Superior temporal gyrus (tissue), 1 donor: Measurements from ENCODE around the gene DST.
A peak's percentile ranks its signal among the peaks of the same experiment; 100 is the strongest.

ENCODE experiments used
- DNase-seq: peaks from one replicate; pipeline ENCODE4 v3.0.0-alpha.2; 2016; ENCODE audit errors: extremely low spot score

The DST gene

DNA sequence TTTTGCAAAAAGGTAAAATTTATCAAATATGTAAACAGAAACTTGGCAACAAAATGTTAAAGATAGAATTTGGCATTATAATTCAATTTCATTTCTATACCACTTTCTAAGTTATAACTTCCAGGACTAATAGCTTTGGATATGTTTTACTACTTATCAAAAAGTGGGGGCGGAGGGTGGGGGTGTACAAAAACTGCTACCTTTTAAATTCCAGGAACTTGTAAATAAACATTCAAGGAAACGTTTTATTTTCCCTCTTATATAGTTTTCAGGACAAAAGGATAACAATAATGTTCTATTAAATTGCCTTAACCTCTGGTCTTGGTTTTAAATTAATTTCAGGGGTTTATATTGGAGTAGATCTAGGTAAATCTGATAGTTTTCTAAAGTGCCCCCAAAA, 103.8 kb downstream of the DST start:
- no peak for DNase-seq

DNA sequence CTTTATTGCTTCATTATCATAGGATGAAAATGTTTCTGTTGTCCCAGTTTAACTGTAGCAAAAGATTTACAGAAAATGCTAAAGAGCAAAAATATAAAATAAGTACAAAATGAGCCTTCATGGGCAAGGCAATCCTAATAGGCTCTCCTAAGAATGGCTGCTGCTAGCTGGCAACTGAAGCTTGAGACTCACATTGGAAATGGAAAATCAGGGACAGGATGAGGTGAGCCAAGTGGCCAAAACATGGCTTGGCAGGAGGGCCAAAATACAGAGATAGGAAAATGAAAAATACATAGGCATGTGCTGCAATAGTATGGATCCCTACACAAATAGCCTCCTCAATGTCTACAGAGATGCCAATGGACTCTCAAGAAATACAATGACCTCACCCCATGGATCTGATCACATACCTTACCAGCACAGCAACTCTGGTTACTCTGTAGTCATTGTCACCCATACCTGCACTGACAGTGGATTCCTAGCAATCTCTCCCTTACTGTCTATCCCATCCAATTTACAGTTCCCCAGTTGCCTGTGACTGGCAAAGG, 105.4 kb downstream of the DST start:
- no peak for DNase-seq

DNA sequence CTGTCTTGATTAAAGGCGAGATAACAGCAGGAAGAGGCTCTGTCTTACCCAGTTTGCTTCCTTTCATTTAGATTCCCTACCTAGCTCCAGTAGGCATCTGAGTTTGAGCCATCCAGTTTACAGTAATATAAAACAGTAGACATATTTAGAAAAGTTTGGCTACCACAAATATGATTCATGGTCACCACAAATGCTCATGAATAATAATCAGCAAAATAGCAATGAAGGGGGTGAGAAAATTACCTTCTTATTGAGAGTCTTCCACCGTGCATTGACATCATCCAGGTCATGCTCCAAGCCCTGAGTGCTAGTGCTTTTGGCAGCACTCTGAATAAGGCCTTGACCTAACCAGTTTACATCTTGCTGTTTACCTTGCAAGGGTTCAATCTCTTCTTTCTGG, 106.2 kb downstream of the DST start:
- DNase-seq: no peak

DNA sequence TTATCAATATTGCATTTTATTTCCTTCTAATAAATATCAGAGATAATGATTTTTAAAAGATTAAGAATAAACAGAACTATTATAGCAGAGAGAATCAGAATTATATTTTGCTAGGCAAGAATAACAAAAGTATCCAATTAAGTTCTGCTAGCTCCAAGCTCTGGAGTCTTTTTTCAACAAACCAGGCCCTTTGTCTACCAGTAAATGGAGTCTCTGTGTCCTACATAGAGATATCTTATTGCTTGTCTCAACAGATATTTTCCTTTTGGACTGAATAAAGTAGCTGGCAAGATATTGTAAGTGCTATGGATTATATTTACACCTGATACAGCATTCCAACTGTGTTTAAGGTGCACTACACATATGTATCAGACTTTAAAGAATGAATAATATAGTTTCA, 107.1 kb downstream of the DST start:
- no peak for DNase-seq

DNA sequence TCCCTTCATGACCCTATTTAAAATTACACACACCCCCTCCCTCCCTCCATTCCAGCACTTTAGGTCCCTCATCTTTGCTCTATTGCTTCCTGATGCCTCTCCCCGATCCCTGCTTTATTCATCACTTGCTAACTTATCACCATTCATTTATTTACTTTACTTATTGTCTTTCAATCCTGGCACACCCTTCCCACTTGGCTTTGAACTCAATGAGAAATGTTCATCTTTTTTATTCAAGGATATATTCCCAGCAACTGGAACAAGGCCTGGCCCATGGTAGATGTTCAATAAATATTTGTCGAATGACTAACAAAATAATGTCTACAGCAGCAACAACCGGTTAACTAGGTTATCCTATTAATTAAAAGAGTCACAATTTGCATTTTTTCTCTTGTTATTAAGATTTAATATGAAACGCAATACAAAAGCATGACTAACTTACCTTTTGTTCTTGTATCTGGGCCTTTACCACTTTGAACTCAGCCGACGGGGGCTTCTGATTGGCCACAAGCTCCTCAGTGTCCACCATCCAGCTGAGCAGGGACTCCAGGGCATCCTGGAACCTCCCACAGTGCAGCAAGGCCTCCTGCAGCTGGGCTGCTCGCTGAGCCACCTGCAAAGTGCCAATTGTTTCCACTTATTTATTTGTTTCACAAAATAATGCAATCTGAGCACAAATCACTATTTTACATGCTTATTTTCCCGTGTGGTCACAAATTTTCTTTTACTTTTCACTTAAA, 107.8 kb downstream of the DST start:
- DNase-seq: no peak

DNA sequence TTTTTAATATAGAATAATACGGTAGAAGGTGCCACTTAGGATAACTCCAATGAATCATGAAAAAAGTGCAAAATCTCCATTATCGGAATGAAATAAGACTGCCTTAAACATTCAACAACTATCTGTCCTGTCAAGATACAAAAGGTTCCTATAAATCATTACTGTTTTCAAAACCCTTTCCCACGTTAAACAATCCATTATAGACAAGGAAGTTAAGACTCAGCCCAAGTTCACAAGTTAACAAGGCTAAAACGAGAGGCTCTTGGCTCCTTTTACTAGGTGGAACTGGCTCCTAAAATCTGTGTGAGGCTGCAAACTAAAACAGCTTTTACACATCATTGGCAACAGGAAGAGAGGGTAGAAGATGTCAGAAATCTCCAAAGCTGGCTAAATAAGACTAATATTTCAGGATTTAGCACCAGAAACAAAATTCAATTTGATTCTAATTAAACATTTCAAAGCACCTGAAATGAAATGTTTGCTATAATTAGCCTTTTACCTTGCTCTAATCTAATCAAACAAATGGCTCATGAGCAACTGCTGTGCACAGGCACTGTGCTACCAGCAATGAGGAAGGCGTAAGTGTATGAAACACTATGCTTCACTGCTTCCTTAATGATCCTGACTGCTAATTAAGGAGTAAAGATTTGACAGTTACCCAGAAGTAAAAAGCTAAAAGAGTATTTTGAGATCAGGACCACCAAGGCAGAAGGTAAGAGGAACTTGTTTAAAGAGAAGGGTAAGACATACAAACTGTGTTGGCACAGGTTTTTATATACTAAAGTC, 109.7 kb downstream of the DST start:
- no peak for DNase-seq

DNA sequence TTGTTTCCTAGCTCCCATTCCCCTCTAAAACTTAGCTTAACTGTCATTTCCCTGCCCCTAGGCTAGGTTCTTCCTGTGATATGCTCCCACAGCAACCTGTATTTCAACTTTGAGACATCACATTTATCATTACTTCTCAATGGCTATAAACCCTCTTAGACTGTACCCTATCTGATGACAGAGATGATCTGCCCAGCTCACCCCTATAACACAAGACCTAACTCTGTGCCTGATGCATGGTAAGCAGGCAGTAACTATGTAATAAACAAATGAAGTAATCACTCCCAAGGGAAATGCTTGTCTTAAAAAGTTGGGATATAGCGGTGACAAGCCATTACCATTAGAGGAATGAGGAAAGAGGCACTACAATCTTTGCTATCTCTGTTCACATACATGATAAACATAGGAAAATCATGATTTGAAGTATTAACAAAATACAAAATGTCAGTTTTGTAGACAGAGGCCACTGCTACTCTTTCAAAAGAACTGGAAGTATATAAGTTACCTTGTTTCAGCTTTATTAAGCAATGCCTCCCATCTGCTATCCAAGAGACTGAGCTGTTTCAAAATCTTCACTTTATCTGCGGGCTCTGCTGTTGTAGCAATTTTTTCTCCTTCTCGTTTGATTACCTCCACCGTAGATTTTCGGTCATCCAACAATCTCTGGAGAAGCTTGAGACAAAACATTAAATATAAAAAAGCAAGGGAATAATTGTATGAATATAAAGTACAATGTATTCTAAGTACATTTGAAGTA, 110.7 kb downstream of the DST start:
- DNase-seq: no peak

DNA sequence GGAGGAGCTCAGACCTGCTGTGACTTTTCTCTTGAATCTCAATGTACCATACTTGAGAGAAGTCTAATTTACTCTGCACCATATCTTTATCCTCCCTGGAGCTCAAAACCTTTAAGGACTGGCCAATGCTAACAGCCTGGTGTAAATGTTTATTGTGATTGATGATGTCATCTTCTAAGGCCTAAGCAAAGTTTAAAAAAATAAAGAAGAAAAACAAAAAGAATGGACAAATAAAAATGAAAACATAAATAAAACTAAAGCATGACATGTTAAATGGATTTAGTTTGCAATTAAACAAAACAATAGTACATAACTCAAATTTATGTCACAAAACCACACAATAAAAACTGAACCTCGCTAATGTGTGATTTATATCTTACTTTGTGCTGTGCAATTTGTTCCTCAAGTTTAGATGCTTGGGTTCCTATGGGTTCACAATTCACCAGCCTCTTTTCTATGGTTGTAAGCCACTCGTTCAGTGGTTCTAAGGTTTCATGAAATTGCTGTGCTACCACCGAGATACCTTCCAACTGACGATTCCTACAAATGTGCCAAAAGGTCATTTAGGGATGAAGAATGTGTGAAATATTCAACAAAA, 113.0 kb downstream of the DST start:
- DNase-seq: no peak

DNA sequence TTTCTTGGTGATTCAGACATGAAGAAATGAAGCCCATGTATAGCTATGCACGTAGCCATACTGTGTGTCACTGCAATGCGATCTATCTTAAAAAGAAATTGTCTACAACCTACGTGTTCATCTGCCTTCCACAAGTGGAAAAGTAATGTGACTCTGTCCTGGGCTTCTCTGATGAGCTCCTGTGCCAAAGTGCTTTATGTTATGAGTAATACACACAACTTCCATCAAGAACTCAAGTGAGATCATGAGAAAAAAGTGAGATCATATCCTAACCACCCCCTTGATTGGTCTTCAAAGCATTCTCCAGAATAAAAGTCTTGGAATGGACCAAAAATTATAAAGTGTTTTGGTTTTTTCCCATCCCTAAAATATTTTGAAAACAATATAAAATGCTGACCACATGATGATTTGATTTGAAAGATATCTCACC, 114.3 kb downstream of the DST start:
- DNase-seq: no peak

DNA sequence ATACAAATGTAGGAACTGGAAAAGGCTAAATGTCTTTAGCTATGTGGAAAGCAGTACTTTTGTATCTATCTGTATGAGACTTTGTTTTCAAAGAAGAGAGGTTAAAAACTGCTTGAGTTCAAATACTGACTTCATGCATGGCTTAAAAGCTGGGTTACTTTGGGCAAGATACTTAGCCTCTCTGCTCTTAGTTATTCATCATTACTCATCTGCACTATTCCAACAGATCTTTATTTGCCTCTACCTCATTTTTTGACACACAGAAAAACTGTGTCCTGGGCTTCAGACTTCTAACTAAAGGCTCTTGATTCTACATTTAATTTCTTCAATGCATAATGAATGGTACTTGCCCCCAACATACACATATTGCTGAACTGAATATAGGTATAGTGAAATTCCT, 114.8 kb downstream of the DST start:
- DNase-seq: no peak

DNA sequence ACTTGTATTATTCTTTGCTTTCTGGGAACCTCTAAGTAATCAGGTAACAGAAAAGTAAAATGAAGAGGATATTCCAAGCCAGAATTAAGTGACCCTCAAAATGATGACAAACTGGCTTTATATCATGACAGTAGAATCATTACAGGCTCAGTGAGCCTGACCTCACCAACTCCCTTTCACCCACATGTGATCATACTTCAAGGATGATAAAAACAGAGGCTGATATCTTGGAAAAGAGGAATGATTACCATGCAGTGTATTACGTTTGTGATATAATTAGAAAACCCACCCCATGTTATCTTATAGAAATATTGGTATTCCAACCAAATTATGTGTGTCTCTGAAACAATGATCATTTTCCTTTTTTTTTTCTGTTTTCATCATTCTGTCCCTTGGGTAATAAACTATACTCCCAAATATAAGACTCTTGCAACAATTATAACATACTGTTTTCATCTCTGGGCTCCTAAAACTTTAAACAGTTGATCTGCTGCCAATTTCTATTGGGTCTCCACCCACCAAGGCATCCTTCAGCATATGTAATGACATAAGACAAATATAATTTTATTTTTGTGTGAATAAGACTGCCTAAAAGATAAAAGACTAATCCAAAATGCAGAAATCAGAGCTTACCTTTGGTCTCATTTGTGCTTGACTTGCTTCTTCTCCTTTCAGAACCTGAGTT, 115.7 kb downstream of the DST start:
- no peak for DNase-seq

DNA sequence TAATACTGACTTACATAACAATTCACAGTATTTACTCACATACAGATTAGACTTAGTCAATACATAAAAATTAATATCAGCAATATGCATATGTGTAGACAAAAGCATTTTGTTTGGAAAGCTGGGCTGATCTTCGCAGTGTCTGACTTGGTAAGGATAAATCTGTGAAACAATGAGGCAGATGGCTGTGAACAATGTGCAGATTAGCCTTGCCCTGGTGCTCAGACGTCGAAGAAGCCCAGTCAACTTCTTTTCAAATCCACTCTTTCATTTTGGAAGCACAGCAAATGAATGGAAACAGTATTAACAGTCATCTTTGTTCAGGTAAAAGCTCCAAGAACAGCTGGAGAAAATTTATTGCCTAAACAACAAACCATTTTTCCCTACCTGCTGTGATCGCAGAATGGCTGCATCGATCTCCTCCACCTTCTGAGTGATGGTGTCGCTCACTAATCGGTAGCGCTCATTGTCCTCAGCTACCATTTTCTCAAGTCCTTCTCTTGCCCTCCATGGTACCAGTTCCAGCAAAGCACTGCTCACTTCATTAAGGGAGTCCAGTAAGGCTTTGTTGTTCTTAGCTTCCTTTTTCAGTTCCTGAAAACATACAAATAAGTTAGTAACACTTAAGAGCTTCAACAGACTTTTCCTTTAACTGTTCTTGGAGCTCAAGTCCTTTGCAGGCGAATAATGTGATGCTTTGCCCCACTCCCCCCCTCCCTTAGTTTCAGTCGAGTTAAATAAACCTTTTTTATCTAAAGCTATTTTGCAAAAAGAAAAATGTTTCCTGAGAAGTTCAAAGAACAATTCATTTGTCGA, 116.5 kb downstream of the DST start:
- no peak for DNase-seq

DNA sequence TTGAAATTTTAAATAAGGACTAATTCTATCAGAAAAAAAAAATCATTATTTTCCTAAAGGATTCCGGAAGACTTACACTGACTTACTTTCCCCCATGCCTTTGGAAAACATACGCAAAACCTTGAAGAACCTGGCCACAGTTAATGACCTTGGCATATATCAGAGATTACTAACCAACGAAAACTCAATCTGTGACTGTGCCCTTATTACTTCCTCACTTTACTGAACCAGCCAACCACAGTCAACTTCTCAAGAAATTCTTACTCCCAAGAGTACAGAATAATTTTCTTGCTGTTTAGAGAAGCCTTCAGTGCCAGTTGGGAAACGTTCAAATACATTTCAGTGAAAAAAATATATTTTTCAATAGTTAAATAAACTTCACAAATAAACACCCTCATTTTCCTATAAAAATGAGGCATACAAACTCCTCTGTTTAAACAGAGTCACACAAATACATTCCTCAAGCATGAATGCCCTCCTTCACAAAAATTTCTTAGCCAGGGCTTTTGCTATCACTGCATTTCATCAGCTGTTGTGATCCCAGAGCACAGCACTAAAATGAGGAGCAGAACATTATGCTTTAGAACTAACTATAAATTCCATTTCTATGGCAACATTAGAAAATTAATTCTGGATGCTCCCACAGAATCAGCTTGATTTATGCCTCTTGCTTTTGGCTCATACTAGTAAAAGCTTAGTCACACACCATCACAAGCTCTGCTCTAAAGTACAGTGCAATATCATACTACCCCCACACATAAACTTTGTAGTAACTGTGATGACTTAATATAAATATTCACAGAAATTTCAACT, 117.6 kb downstream of the DST start:
- peak; percentile 69 for DNase-seq

DNA sequence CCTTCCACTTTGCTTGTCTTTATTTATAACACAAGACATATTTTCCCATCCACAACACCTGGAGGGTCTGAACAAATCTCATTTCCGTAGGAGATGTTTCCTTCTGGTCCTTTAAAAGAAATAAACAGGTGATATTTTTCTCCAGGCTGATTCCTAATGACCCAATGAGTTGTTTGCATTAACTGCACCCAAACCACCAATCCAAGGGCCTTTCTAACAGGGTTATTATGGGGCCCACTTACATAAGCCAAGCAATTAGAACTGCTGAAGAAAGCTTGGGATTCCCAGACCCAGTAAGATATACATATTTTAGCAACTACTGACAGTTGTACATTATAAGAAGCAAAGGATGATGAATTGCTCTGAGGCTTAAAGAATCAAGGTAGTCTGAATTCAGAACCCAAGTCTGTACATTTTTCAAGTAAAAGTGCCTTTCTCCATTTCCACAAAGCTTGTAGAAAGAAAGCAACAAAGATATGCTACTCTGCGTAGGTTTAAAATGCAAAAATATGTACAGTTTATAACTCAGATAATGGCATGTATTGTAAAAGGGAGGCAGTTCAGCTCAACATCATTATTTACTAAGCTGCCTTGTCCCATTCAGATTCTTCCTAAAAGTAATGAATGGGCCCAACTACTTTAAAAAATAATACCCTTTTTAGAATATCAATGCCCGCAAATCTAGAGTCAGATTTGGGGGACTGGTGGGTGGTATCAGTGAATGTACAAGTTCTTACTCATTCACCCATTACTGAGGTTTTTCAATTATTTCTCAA, 120.0 kb downstream of the DST start:
- no peak for DNase-seq

DNA sequence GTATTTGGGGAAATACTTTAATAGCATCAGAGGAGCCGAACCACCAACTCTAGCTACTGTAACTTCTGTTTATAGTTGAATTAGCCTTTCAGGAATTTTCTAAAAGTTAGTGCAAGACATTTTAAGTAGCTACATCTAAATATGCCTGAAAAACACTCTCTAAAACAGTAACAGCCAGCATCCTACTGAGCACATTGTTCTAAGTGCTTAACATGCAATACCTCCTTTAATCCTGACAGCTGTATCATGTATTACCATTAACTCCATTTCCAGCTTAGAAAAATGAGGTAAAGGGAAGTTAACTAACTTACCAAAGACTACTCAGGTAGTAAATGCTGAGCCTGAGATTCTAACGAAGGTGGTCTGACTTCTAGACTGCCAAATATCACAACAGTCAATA, 120.7 kb downstream of the DST start:
- no peak for DNase-seq

DNA sequence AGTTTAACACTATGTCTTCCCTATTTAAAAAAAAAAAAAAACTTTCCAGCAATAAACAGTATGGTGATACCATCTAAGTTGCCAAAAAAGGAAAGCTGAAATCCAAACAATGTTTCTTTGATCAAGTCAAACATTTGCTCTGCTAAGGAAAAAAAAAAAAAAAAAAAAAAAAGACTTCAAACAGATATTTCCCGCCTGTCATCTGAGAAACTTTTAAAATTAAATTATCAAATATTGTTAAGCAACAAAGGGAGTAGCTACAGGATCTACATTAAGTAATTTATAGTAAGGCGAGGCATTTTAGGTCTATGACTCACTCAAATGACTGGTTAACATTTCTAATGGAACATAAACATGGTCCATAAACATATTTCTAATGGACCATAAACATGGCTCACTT, 121.2 kb downstream of the DST start:
- DNase-seq: no peak

DNA sequence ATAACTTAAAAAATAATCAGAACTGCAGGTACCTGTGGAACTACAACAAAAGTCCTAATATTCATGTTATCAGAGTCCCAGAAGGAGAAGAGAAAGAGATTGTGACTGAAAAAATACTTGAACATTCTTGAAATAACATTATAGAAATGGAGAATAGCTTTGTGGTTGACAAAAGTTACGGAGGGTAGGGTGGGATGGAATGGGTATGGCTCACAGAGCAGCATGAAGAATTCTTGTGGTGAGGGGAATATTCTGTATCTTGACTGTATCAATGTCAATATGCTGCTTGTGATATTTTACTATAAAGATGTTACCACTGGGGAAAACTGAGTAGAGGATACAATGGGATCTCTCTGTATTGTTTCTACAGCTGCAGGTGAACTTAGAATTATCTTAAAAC, 122.5 kb downstream of the DST start:
- DNase-seq: no peak

DNA sequence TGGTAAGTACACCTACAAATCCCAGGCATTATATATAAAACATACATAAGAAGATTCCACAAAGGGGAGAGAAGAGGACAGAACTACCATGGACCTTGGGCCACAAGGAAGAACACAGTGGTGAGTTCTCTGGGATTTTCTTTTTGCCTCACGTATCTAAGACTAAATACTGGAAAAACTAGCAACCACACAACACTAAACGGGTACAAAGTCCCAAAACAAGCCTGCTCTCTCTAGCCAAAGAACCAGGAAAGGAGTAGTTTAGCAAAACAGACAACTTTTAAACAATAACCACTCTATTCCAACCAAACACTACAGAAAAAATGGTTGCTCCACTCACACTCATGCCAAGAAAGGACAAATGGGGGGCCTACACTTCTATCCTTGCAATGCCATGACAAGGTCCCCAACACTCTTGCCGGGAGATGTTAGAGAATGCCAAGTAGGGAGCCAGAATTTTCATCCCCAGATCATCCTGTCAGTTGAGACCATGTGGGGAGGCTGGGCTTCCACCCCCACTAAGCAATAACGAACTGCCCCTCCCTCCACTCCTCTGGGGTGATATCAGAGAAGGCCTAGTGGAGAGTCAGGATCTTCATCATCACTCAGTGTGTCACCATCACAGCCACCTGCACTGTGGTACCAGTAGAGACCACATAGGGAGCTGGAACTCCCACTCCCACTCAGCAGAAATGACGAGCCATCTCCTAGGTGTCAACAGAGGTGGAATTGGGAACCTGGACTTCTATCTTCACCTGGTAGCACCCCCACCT, 123.5 kb downstream of the DST start:
- DNase-seq: no peak
